D341Med (cell line): Measurements from ENCODE around the gene MXRA7.

Experiments
- DNase-seq: peaks from one replicate; pipeline ENCODE4 v3.0.0; 2012; ENCODE audit warnings: low spot score

MXRA7 gene

GRCh38 chr17:76696763-76697701, 13.7 kb downstream of the MXRA7 start:
- no peak for DNase-seq

DNA sequence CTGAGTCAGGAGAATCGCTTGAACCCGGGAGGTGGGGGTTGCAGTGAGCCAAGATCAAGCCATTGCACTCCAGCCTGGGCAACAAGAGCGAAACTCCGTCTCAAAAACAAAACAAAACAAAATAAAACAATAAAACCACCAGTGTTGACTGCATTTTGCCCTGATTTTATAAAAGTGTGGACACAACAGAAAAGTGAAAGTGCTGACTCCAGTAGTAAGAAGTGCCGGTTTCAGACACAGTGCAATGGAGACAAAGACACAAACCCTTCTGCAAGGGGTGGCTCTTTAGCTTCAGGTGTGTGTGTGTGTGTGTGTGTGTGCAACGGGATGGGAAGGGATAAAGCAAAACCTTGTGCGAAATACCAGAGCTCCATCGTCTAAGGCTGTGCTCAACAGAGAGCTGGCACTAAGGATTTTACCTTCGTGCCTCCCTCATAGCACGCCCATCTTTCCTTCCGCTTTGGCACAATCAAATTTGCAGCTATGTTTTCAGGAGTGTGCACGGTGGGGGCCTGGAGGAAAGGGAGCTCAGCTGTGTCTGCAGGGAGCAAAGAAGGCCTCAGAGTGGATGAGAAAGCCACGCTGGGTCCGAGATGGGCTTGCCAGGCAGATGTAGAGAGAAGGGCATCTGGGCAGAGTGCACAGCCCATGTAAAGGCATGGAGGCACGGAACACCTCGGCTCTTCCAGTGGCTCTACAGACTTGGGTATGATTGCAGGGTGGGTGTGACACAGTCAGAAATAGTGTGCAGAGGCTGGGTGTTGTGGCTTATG, 15.5 kb downstream of the MXRA7 start:
- no peak for DNase-seq

- no peak for DNase-seq
Observed at GRCh38 chr17:76691379-76692191, 19.2 kb downstream of the MXRA7 start.

GRCh38 chr17:76690596-76691280, 20.0 kb downstream of the MXRA7 start:
- no peak for DNase-seq

DNA sequence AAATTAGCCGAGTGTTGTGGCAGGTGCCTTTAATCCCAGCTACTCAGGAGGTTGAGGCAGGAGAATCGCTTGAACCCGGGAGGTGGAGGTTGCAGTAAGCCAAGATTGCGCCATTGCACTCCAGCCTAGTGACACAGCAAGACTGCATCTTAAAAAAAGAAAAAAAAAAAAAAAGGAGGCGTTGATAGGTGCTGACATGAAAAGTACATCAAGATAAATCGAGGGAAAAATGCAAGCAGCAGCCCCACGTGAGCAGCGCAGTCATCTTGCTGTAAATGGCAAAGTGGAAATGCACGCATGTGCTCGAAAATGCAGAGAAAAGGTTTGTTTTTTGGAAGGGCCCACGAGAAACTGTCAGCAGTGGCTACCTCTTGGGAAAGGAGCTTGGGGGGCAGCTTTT, 20.9 kb downstream of the MXRA7 start:
- no peak for DNase-seq

- DNase-seq = no peak
Observed at GRCh38 chr17:76688165-76688622, 22.6 kb downstream of the MXRA7 start.

DNA sequence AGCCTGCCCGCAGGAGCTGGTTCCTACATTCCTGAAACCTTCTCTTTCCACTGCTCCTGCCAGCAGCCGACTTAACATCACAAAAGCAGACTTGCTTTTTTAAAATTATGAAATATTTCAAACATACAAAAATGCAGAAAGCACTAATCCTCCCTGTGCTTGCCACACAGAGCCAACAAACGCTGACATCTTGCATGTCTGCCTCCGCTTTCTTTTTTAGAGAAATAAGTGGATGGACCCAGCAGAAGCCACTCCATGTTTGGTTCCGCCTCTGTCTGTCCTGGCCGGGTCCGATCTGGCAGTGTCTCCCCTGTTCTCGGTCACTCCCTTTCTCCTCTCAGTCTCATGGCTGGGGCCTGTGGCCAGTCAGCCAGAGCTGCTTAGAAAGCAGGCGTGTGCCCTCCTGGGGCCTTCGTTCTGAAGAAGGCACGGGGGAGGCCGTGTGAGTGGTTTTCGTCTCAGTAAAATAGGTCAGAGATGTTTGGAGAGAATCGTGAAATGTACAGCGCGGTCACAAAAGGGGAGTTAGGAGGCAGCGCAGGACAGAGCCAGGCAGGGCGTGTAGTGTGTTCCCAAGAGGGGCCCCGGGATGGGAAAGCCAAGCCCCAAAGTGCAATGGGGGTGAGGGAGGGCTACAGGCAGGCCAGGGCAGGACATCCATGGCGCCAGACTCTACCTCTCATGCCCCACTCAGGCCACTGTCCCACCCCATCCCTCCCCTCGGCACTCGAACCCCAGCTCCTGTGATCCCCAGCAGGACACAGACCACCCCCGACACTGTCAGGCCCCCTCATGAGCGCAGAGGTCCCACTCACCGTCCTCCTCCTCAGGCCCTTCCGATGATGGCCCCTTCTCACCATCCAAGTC, 23.2 kb downstream of the MXRA7 start:
- no peak for DNase-seq

DNA sequence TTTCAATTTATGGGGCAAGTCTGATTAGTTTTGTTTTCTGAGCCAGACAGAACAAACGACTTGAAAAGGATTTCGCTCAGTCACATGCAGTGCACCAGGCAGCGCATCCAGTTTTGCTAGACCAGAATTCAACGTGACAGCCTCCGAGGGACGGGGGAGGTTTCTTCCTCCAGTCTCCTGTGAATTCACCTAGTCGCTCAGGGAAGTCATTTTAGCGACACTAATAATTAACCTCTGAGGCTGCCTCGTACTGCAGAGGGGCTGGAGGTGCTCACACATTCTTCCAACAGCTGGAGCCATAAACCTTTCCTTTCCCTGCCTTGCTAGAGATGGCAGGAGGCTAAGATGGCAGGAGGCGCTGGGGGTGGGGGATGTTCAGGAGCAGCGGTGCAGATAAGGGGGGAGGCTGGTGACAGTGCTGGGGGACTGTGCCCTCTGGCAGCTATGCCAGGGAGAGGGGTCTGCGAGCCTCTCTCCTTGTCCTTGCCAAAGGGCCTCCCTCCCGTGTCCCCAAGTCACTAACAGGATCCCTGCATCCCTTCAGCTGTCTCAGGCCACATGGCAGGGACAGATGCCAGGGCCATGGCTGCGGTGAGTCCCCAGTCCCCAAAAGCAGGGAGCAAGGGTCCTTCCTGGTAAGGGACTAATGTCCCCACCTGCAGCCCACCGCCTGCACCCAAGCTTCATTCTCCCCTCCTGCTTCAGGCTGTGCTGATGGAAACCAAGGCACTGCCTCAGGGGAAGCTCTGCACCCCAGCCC, 24.0 kb downstream of the MXRA7 start:
- no peak for DNase-seq

GRCh38 chr17:76685846-76686245, 24.9 kb downstream of the MXRA7 start:
- DNase-seq = no peak

DNA sequence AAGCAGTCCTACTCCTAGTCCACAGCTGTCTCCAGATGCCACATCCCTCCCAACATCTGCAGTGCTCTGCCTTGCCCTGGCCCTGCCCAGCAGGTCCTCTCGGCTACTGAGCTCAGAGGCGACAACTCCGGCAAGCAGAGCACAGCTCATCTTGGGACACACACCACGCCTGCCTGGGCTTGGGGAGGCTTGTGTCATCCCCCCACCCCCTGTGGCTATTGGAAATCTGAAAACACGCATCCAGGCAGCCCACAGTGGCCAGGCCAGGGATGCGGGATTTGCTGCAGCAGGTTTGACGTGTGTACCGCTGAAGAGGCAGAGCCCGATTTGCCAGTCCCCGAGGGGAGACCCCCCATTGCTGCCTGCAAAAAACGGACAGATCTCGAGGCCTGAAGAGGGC, 25.4 kb downstream of the MXRA7 start:
- DNase-seq = no peak

DNA sequence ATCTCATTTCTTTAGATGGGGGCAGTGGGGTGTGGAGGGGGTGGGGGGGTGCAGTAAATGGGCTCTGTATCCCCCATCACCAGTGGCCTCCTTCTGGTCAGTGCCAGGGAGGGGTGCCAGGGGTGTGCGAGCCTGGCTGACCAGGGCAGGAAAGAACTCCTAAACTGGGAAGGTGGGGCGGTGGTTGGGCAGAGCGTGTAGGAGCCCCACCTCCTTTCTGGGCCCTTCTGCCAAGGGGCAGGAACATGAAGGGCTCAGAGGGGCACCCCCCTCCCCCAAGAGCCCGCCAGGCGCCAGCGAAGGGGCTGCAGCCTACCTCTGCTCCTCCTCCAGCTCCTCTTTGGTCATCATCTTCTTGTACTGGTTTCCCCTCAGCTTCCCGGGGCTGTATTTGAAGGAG, 26.0 kb downstream of the MXRA7 start:
- no peak for DNase-seq

- DNase-seq = no peak
Observed at GRCh38 chr17:76683921-76684745, 26.6 kb downstream of the MXRA7 start.

DNA sequence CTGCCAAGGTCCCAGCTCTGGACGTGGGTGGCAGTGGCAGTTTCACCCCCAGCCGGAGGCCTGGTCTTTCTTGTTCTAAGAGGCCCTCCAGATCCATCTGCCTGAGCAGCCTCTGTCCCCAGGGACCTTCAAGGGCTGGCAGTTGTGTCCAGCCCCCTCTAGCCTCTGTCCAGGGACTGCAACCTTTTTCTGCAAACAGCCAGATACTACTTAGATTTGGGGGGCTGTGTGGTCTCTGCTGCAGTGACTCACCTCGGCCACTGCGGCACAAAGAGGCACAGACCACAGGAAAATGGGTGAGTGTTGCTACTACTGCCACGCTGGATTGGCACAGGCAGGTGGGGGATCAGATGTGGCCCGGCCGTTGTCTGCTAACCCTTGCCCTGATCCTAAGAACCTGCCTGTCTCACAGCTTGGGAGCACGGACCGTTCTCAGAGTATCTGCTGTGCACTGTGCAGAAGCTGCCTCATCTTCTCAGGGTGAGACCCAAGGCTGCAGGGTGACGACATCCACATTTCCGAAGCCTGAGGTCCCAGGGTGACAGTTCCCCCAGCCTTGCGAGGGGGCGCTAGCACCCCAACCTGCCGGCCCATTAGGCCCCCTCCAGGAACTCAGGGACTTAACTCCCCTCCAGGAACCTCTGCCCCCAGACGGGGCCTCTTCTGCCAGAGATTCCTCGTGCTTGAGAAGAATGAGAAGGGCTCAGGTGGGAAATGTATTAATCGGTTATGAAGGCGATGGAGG, 27.6 kb downstream of the MXRA7 start:
- no peak for DNase-seq

DNA sequence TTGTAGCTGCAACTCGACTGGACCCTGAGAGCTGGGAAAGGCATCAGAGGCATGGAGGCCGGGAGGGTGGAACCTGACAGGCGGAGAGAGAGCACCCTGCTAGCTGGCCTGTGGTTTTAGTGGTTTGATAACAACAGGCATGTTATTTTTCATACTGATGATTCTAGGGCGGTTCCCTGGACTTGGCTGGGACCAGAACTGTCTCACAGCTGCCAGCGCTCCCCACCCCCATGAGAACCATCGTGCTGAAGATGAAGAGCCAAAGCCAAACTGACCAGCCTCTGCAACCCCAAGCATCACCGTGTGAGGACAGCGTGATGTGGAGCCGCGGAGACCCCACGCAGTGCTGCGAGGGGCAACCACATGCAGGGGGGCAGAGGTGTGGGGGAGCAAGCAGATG, 28.5 kb downstream of the MXRA7 start:
- DNase-seq = no peak

DNA sequence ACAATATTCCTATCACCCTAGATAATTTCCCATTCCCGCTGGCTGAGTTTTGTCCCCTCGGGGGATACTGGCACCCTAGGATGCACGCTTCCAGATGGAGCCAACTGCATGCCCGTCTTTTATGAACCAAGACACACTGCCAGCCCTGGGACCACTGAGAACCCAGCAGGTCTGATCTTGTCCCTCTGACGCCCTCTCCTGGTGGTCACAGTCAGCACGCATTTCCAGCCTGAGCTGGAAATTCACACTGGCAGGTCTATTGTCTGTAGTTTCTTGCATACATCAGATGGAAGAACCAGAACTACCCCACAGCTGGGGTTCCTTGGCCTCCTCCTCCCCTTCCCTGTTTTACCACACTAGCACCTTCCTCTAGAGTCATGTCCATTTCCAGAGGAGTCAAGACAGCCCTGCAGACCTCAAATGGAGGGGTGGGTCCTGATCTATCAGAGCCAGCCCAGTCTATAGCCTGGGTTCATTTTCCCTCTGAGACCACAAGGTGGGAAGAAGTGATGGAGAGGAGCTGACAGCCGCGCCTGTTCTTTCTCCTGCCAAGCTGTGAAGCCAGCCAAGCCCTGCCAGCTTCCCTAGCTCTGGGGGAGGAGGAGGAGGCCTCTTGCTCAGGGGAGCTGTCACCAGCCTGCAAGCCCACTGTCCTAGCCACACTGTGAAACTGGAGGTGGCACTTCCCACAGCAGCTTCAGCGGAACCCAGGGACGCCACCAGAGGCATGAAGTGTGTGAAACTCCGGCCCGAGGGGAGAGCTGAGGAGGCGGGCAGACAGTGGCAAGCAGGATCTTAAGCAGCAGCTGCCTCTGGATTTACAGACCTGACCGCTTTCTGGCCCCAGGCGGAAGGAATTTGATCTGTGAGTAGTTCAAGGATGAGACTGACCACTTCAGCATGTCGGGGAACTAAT, 29.3 kb downstream of the MXRA7 start:
- DNase-seq = peak; percentile 90

GRCh38 chr17:76679239-76679638, 31.5 kb downstream of the MXRA7 start:
- DNase-seq = no peak

DNA sequence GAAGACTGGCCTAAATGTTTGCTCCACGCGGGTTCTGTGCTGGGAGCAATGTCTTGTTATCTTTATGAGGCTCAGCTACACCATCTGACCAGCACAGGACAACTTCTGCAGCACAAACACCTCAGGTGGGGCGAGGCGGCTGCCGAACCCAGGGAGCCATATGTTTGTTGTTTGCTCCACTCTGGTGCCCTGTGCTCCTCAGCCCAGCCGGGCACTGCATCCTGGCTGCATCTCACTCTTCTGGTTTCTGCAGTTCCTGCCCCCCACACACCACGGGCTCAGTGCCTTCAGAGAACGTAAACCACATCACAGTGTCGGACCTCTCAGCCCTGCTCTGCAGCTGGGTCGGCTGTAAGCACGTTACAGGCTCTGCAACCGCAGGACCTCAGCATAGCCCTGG, 32.4 kb downstream of the MXRA7 start:
- DNase-seq = no peak
